Measurements from ENCODE around the gene CLINT1.
"Not testable (repeated sequence)": the region's sequence is repeated elsewhere in the genome, so short reads cannot be mapped to it uniquely, and the experiment has no call there.

The CLINT1 gene

DNA sequence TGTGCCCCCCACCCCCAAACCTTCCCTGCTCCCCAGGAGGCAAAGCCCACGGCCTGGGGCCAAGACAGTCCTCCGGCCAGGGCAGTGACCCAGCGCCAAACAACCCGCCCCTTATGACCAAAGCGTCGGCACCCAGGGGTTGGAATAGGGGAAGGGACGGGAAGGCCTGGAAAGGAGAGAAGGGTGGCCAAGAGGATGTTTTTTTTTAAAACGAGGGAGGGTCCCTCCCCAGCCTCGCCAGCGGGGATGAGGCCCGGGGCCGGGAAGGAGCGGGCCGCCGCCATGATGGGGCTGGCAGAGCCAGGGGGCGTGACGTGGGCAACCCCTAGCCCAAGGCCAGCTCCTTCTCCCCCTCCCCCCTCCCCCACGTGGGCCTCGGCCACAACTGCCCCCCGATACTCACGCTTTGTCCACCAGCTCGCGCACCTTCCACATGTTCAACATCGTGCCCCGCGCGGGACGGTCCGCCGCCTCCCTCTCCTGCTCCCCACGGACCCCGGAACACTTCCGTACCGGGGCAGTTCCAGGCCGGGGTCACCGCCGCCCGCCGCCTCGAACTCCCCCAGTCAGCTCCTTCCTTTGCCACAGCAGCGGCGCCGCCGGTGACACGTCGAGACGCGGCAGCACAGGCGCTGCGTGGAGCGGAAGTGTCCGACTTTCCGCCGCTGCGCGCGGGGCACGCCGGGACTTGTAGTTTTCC is at the start of gene CLINT1:
Gene CLINT1, minus strand, starts transcription at position 619 of the 700 bp plus-strand sequence. Its CDS starts 175 bp downstream, at position 444.
- DNase-seq = peak; percentile 89

DNA sequence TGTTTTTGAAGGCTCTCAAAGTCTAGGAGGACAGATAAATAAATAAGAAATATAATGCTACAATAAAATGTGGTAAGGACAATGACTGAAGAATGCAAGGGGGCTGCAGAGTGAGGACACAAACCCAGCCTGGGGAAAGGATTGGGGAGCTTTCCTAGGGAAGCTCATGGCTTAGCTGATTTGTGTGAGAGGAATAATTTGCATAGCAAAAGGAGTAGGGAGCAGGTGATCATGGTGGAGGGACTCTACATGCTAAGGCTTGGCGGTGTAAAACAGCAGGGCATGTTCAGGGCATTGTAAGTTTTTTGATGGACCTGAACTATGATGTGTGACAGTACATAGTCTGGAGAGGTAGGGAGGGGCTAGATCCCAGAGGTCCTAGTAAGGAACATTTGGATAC is 49.5 kb upstream of the CLINT1 start:
- DNase-seq = no peak

DNA sequence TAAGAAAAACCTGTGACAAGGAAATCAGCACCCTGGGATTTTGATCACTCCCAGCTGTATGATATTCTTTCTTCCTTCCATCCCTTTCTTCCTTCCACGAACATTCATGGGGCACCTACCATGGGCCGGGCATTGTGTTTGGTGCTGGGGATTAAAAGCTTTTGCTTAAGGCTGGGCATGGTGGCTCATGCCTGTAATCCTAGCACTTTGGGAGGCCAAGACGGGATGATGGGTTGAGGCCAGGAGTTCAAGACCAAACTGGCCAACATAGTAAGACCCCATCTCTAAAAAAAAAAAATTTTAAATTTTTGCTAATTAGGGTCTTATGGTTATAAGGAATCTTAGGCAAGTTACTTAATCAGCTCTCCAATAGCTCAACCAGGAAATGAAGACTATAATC is 48.5 kb upstream of the CLINT1 start:
- no peak for DNase-seq

DNA sequence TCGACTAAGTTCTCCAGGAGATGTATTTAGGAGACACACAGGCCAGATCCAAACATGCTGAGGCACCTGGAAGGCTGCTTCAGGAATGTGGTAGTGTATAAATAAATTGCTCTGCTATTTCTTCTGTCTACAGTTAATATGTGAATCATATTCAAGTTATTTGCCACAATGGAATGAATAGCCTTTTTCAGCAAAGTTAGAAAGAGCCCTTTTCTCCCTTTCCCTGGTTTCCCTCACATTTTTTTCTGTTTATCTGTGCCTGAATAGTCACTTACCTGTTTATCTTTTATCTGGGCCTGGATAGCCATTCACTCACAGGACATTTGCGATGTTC is 44.1 kb upstream of the CLINT1 start:
- no peak for DNase-seq

- DNase-seq = no peak
These were observed 43.6 kb upstream of the CLINT1 start for GRCh38 chr5:157902449-157903116.

DNA sequence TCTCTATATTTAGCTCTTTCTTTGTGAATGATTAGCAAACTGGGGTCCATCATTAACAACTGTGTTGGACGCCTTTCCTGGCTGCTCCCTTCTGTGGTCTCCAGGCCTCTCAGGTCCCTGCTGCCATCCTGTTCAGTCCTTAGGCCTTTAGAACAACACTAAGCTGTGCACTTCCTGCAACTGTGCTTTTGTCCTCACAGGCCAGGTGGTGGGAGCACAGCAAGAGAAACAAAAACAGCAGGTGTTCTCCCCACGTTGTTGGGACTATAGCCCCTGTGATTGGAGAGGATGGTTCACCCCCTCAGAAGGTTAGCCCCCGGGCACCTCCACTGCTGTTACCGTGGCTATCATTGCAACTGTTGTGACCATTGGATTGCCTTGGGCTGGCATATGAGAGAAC is 41.7 kb upstream of the CLINT1 start:
- no peak for DNase-seq

- DNase-seq = no peak
These were observed 34.7 kb upstream of the CLINT1 start for GRCh38 chr5:157893611-157894010.

- DNase-seq = peak; percentile 6
These were observed 34.0 kb upstream of the CLINT1 start for GRCh38 chr5:157892974-157893373.

GRCh38 chr5:157890836-157891597 is 32.1 kb upstream of the CLINT1 start:
- DNase-seq = no peak

DNA sequence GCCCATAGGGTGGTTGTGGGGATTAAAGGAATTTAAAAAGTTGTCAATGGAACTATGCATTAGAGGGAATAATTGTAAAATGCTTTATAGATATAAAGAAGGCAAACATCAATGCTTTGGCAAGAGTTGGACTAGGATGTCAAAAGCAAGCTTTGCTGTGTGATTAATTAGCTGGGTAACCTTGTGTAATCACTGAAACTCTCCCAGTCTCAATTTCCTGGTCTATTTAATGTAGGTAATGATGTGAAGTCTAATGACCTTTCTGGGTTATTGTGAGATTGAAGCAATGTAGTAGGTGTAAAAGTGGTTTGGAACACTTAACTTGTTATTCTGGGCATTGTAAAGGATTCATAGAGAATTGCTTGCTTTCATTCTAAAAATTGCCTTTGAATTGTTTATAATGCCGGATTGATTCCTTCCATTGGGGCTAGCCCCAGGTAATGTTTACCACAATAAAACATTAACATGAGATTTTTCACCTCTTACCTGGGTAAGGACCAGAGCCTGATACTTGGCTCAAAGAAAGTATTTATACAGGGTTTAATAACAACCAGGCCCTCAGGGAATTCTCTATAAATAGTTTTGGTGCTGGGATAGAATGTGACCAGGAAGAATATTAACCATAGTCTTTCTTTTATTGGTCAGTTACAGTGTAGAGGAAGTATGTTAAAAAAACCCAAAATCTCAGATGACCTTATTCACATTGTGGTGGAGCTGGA is 30.0 kb upstream of the CLINT1 start:
- no peak for DNase-seq

GRCh38 chr5:157886796-157887380 is 27.9 kb upstream of the CLINT1 start:
- no peak for DNase-seq

DNA sequence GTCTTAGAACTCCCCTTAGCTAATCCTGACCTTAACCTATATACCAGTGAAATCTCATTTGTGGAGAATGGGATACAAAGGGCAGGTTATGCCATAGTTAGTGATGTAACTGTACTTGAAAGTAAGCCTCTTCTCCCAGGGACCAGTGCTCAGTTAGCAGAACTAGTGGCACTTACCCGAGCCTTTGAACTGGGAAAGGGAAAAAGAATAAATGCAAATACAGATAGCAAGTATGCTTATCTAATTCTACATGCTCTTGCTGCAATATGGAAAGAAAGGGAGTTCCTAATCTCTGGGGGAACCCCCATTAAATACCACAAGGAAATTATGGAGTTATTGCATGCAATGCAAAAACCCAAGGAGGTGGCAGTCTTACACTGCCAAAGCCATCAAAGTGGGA is 26.1 kb upstream of the CLINT1 start:
- not testable (repeated sequence) for DNase-seq

- DNase-seq = not testable (repeated sequence)
These were observed 22.6 kb upstream of the CLINT1 start for GRCh38 chr5:157881498-157881897.

GRCh38 chr5:157877821-157878220 is 18.9 kb upstream of the CLINT1 start:
- DNase-seq = no peak

GRCh38 chr5:157874861-157875260 is 15.9 kb upstream of the CLINT1 start:
- DNase-seq = no peak

- no peak for DNase-seq
These were observed 12.2 kb upstream of the CLINT1 start for GRCh38 chr5:157870837-157871834.

- DNase-seq = no peak
These were observed 8.9 kb upstream of the CLINT1 start for GRCh38 chr5:157867751-157868387.

- no peak for DNase-seq
These were observed 7.6 kb upstream of the CLINT1 start for GRCh38 chr5:157866536-157866935.

- no peak for DNase-seq
These were observed 6.8 kb upstream of the CLINT1 start for GRCh38 chr5:157865781-157866180.

DNA sequence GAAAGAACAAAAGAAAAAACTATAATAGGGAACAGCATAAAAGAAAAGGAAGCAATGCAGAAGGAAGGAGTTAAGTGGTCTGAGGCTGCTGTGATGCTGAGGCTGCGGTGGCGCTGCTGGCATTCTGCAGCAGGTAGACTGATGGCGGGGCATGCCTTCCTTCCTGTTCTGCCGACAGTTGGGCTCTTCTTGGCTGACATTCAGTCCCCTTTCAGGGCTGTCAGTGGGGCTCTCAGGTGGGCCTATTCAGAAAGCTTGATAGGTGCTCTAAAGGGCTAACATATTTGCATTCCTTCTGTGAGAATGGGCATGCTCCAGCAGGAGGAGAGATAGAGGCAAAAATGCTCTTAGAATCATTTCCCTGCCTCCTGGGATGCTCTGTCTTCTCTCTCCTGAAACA is 5.1 kb upstream of the CLINT1 start:
- no peak for DNase-seq

- no peak for DNase-seq
These were observed 3.4 kb upstream of the CLINT1 start for GRCh38 chr5:157862183-157862851.
